Hepatocyte (in vitro differentiated cells): ENCODE data around the gene EMILIN1.

ENCODE experiments used
- EZH2 ChIP-seq: fragments of 200-600 bp; sonication (generic); IDR thresholded peaks from 2 replicates; pipeline ENCODE4 v1.6.1; 2016; ENCODE audit warnings: antibody characterized with exemption, mild to moderate bottlenecking, borderline replicate concordance
- EZH2phosphoT487 ChIP-seq: fragments of 200-600 bp; sonication (generic); IDR thresholded peaks from one replicate; pipeline ENCODE4 v1.6.1; 2018; ENCODE audit warnings: antibody characterized with exemption, mild to moderate bottlenecking, low read depth, moderate library complexity; ENCODE audit not compliant: unreplicated experiment, severe bottlenecking
- TF ChIP-seq, protein P1 (sequence below): fragments of 200-600 bp; sonication (generic); IDR thresholded peaks from 2 replicates; pipeline ENCODE4 v1.5.1; 2016; ENCODE audit warnings: antibody characterized with exemption, mild to moderate bottlenecking; ENCODE audit not compliant: poor library complexity

DNA sequence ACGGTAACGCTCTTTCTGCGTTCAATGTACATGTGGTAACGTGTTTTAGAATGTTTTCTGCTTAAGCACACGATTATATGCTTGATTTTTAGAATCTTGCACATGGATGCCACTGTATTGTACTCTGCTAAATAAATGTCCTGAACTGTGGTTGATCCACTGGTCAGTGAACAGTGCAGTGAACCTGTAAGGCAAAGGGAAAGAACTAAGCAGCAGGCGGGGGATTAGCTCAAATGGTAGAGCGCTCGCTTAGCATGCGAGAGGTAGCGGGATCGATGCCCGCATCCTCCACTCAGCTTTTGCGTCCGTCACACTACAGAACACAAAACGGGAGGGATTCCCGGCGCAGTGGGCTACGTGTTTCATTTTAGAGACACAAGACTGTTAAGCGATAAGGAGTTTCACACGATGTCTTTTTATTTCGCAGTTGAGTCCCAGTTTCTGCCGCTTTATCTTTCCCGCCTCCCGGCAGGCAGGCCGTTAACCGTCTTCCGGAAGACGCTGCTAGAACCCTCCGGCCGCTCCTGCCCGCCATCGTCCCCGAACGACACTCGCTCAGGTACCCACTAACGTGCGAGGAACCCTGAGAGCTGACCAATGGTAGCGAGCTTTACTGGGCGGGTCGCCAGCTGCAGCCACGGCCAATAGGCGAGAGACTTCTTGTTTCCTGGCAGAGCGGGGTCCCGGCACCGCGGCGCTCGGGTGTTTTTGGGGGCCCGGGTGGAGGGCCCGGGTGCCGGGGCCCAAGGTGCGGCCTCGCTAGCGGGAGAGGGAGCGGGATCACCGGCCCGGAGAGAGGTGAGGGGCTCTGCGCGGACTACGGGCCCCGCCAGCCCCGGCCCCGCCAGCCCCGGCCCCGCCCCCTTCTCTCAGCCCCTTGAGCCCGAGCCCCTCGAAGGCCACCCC lies 27.2 kb upstream of the EMILIN1 start, which contains the start of gene AGBL5:
- TF ChIP-seq, protein P1, sequence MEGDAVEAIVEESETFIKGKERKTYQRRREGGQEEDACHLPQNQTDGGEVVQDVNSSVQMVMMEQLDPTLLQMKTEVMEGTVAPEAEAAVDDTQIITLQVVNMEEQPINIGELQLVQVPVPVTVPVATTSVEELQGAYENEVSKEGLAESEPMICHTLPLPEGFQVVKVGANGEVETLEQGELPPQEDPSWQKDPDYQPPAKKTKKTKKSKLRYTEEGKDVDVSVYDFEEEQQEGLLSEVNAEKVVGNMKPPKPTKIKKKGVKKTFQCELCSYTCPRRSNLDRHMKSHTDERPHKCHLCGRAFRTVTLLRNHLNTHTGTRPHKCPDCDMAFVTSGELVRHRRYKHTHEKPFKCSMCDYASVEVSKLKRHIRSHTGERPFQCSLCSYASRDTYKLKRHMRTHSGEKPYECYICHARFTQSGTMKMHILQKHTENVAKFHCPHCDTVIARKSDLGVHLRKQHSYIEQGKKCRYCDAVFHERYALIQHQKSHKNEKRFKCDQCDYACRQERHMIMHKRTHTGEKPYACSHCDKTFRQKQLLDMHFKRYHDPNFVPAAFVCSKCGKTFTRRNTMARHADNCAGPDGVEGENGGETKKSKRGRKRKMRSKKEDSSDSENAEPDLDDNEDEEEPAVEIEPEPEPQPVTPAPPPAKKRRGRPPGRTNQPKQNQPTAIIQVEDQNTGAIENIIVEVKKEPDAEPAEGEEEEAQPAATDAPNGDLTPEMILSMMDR, result no peak
- TF ChIP-seq EZH2 (no peak), EZH2phosphoT487 (no peak)
